Ovary (tissue), 9 donors: ENCODE data around the gene IQCM. TPM values are rescaled to one million over a fixed set of nuclear protein-coding genes. Genes with fewer than 3 reads are reported as not detected.
"Not testable (repeated sequence)": the region's sequence is repeated elsewhere in the genome, so short reads cannot be mapped to it uniquely, and the experiment has no call there.

ENCODE experiments used
- DNase-seq, 5 donors: peaks; one replicate each; pipeline ENCODE4 v3.0.0-alpha.2; 2019 to 2020
- H3K27ac ChIP-seq, 2 donors: fragments of 200-600 bp; one replicate each; pipeline versions ENCODE4 v1.5.1 to v1.8.0; 2019 to 2022
- H3K27me3 ChIP-seq: fragments of 200-600 bp; one replicate; pipeline ENCODE4 v1.8.0; 2022
- H3K36me3 ChIP-seq: fragments of 200-600 bp; sonication (generic); one replicate; pipeline ENCODE4 v1.5.1; 2019
- H3K4me1 ChIP-seq: one replicate; pipeline ENCODE4 v1.8.1; 2013; ENCODE audit warnings: mild to moderate bottlenecking, moderate library complexity; ENCODE audit not compliant: insufficient read depth
- H3K4me3 ChIP-seq: fragments of 200-600 bp; sonication (generic); one replicate; pipeline ENCODE4 v1.5.1; 2017
- H3K9me3 ChIP-seq, 2 donors: fragments of 200-600 bp in 1 of 2; sonication (generic) in 1 of 2; one replicate each; pipeline versions ENCODE4 v1.5.1 to v1.8.1; 2013 to 2019; ENCODE audit warnings: mild to moderate bottlenecking in 1 of 2, moderate library complexity in 1 of 2
- EP300 ChIP-seq: sonication (generic); formaldehyde crosslinking; IDR thresholded peaks from one replicate; pipeline ENCODE4 v1.6.1; 2017; ENCODE audit warnings: antibody characterized with exemption
- POLR2A ChIP-seq: fragments of 450-650 bp; IDR thresholded peaks from one replicate; pipeline ENCODE4 v1.6.1; 2017; ENCODE audit warnings: antibody characterized with exemption, mild to moderate bottlenecking, moderate library complexity
- WGBS, 3 donors: extraction: QIAGEN DNeasy Blood & Tissue Kit in 1 of 3; methylation state at CpG; one replicate each; pipeline versions ENCODE4 v1.1.5 to v1.1.7; 2013 to 2017; 5-methylcytosine and 5-hydroxymethylcytosine counted together
- intact Hi-C, 4 donors: fragments of 100-400 bp; cut with DNase I; formaldehyde crosslinking; loops; one replicate each; pipeline versions ENCODE4 v1.11.0 to v1.15.1; 2022 to 2023
- polyA plus RNA-seq, 2 donors: library from polyadenylated mRNA; stranded (reverse); fragments of 200-250 nt in 1 of 2; fragments of 350-450 nt in 1 of 2; fragmentation: Illumina TruSeq in 1 of 2; extraction: RNeasy Lipid Tissue Mini Kit (QIAGEN cat#74804) in 1 of 2; gene quantifications; one replicate each; pipeline ENCODE4 v1.2.3, GENCODE V29; 2013 to 2014
- total RNA-seq, 7 donors: library from RNA; depleted of rRNA in 2 of 7; stranded (reverse); fragments of >200 nt in 2 of 7; fragmentation: NEBNext Ultra II Directional in 3 of 7; extraction: Animal tissue kit (Norgen Biotek cat#: 25700) in 3 of 7; gene quantifications; one replicate each; pipeline versions ENCODE4 v1.1.0 to v1.2.4, GENCODE V29; 2016 to 2023
- TF ChIP-seq, protein P1 (sequence below), 3 donors: fragments of 450-650 bp in 2 of 3; fragments of 200-600 bp in 1 of 3; IDR thresholded peaks; one replicate each; pipeline versions ENCODE4 v1.5.1 to v1.8.0; 2016 to 2022; ENCODE audit warnings: antibody characterized with exemption in 3 of 3, mild to moderate bottlenecking in 1 of 3
- donor health status: DM: no; HTN: no; CAD: no; lungs with moderate emphysema.
- donor health status: DM: no; HTN: no; CAD: no.
- donor health status: Bipolar disorder and iron deficiency.
- donor health status: DM: yes; HTN: yes; CAD: no.
- donor health status: DM: no; HTN: no; CAD: no.
- donor health status: DM: yes; HTN: yes; CAD: no.

Gene IQCM
- total and polyA plus RNA-seq, 9 donors: not detected

DNA sequence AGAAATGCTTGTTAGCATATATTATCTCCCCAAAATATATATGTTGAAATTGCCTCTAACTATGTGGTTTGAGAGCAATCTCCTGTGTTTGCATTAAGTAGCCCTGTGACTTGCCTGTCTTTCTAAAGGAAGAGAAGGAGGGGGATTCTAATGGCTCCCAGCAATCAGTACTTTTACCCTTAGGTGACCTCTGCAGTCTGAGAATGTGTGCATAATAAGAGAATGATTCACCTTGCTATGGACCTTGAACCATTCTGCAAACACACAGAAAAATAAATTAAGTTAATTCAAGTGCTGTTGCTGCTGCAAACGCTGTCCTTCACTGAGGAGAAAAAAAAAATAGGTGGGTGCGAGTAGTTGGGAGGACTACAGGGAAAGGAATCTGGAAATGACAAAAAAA lies 322.2 kb downstream of the IQCM start:
- WGBS, 3 donors: 16 to 42% (median 19%) methylated on average over 2 of the region's 2 CpGs
- H3K36me3 ChIP-seq: no peaks in the 10 kb centered on the region
- no peak overlapping the region for H3K4me3 ChIP-seq
- H3K27me3 ChIP-seq: no peaks in the 10 kb centered on the region
- intact Hi-C loops: no loop called here
- H3K27ac ChIP-seq: no peak overlapping the region
- no peak for TF ChIP-seq POLR2A
- TF ChIP-seq, protein P1, sequence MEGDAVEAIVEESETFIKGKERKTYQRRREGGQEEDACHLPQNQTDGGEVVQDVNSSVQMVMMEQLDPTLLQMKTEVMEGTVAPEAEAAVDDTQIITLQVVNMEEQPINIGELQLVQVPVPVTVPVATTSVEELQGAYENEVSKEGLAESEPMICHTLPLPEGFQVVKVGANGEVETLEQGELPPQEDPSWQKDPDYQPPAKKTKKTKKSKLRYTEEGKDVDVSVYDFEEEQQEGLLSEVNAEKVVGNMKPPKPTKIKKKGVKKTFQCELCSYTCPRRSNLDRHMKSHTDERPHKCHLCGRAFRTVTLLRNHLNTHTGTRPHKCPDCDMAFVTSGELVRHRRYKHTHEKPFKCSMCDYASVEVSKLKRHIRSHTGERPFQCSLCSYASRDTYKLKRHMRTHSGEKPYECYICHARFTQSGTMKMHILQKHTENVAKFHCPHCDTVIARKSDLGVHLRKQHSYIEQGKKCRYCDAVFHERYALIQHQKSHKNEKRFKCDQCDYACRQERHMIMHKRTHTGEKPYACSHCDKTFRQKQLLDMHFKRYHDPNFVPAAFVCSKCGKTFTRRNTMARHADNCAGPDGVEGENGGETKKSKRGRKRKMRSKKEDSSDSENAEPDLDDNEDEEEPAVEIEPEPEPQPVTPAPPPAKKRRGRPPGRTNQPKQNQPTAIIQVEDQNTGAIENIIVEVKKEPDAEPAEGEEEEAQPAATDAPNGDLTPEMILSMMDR (IDR thresholded peaks at IDR 0.05): no peak
- no peak for TF ChIP-seq EP300
- H3K4me1 ChIP-seq: no peaks in the 10 kb centered on the region
- H3K9me3 ChIP-seq: no peaks in the 10 kb centered on the region
- DNase-seq: no peak

DNA sequence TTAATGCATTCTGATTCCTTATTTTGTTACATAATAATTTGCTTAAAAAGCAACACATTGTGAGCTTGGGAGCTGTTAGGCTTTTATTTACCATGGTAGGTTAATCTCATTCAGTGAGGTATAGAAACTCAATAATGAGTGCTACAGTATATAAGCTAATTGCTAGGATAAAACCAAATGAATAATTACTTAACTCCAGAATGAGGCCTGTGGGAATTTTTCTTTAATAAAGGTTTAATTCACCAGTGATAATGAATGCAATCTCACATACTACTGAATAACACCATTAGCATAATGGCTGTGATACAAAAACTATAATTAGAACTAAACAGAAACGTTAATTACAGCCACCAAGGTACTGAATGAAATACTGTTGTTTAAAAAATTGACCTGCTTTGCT lies 326.3 kb downstream of the IQCM start:
- TF ChIP-seq EP300 (no peak), POLR2A (no peak)
- TF ChIP-seq, protein P1 (IDR thresholded peaks at IDR 0.05): no peak
- Histone ChIP-seq H3K36me3 (no peaks in the 10 kb centered on the region), H3K9me3 (no peaks in the 10 kb centered on the region), H3K27me3 (no peaks in the 10 kb centered on the region), H3K27ac (no peak overlapping the region), H3K4me3 (no peak overlapping the region), H3K4me1 (no peaks in the 10 kb centered on the region)
- intact Hi-C loops: no loop called here
- DNase-seq: no peak
- WGBS, 3 donors: 31 to 61% (median 46%) methylated on average over 1 of the region's 1 CpG

DNA sequence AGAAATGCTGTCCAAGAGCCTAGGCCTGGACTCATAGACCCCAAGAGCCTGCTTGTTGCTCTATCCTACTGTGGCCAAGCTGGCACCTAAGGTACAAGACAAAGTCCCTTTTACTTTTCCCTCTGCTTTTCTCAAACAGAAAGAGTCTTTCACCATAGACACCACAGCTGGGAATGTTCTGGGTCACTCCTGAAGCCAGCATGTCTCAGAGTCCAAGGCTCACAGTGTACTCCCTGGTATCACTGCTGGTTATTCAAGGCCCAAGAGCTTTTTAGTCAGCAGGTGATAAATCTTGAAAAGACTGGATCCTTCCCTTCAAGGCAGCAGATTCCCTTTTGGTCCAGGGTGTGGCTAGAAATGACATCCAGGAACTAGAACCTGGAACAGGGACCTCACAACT lies 328.8 kb downstream of the IQCM start:
- Histone ChIP-seq H3K36me3 (no peaks in the 10 kb centered on the region), H3K27ac (no peak overlapping the region), H3K9me3 (no peaks in the 10 kb centered on the region), H3K4me1 (no peaks in the 10 kb centered on the region), H3K4me3 (no peak overlapping the region), H3K27me3 (no peaks in the 10 kb centered on the region)
- intact Hi-C loops: no loop called here
- no peak for TF ChIP-seq EP300
- TF ChIP-seq, protein P1 (IDR thresholded peaks at IDR 0.05): no peak
- TF ChIP-seq POLR2A: no peak
- DNase-seq: no peak

DNA sequence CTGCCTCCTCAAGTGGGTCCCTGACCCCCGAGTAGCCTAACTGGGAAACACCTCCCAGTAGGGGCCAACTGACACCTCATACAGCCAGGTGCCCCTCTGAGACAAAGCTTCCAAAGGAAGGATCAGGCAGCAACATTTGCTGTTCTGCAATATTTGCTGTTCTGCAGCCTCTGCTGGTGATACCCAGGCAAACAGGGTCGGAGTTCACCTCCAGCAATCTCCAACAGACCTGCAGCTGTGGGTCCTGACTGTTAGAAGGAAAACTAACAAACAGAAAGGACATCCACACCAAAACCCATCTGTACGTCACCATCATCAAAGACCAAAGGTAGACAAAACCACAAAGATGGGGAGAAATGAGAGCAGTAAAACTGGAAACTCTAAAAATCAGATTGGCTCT lies 347.0 kb downstream of the IQCM start:
- H3K4me1 ChIP-seq, intact Hi-C loops, DNase-seq, H3K27me3 ChIP-seq, H3K9me3 ChIP-seq, H3K27ac ChIP-seq, H3K36me3 ChIP-seq, H3K4me3 ChIP-seq: not testable (repeated sequence)
- WGBS, 3 donors: 84 to 98% (median 85%) methylated on average over 3 of the region's 3 CpGs

DNA sequence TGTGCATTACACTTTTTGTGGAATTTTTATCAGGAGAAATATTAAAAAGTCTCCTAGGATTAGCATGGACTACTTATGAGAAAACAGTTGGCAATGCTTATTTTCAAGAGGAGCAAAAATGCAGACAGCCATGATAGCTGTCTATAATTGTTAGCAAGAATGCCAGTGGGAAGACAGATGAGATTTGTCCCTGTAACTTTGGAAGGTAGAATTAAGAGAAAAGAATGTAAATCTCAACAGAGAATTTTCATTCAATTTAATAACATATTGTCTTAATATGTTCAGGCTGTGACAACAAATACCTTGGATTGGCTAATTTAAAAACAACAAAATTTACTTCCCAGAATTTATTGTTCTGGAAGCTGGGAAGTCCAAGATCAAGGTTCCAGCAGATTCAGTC lies 349.2 kb downstream of the IQCM start:
- Histone ChIP-seq H3K4me1 (no peaks in the 10 kb centered on the region), H3K9me3 (peaks cover 0 to 3% of the 10 kb centered on the region in 2 donors), H3K27ac (no peak overlapping the region), H3K27me3 (no peaks in the 10 kb centered on the region), H3K4me3 (no peak overlapping the region), H3K36me3 (no peaks in the 10 kb centered on the region)
- no peak for DNase-seq
- TF ChIP-seq EP300 (no peak), POLR2A (no peak)
- TF ChIP-seq, protein P1 (IDR thresholded peaks at IDR 0.05): no peak
- intact Hi-C loops: no loop called here
